Uterus (tissue), 2 donors: ENCODE data around the gene AUH.

Experiments
- POLR2A ChIP-seq, 2 donors: fragments of 450-650 bp; IDR thresholded peaks; one replicate each; pipeline ENCODE4 v1.6.1; 2016; ENCODE audit warnings: antibody characterized with exemption in 2 of 2, mild to moderate bottlenecking in 1 of 2, moderate library complexity in 1 of 2
- TF ChIP-seq, protein P1 (sequence below), 4 experiments: fragments of 200-600 bp in 2 of 4; fragments of 450-650 bp in 2 of 4; sonication (generic) in 2 of 4; IDR thresholded peaks; one replicate each; pipeline ENCODE4 v1.5.1; 2016 to 2019; ENCODE audit warnings: antibody characterized with exemption in 4 of 4, mild to moderate bottlenecking in 2 of 4, moderate library complexity in 1 of 4

DNA sequence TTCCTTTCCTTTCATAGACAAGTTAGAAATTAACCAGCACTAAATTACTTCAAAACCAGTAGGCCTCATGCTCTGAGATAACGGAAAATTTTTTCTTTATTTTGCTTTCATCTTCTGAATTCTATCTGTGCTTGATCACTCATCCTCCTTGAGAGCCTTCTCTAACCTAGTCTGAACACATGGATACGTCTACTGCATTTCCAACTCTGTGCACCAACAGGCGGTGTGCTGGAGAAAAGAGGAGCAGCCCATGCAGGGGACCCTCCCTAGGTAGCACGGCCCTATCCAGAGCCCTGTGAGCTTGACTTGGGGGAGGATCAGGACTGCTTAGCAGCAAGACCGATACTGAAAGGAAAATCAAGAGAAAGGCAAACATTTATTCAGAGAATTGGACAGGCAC, 149.8 kb downstream of the AUH start:
- no peak for TF ChIP-seq POLR2A (IDR thresholded peaks at IDR 0.05)
- TF ChIP-seq, protein P1, sequence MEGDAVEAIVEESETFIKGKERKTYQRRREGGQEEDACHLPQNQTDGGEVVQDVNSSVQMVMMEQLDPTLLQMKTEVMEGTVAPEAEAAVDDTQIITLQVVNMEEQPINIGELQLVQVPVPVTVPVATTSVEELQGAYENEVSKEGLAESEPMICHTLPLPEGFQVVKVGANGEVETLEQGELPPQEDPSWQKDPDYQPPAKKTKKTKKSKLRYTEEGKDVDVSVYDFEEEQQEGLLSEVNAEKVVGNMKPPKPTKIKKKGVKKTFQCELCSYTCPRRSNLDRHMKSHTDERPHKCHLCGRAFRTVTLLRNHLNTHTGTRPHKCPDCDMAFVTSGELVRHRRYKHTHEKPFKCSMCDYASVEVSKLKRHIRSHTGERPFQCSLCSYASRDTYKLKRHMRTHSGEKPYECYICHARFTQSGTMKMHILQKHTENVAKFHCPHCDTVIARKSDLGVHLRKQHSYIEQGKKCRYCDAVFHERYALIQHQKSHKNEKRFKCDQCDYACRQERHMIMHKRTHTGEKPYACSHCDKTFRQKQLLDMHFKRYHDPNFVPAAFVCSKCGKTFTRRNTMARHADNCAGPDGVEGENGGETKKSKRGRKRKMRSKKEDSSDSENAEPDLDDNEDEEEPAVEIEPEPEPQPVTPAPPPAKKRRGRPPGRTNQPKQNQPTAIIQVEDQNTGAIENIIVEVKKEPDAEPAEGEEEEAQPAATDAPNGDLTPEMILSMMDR (IDR thresholded peaks at IDR 0.05): no peak
